NCI-H1092 treated with DMSO at 0.1 percent for 48 hours (cell line): ENCODE measurements around the gene PHLDA1.

ENCODE experiments used
- DNase-seq: peaks from one replicate; lab custom pipeline; 2025; lab: John Stamatoyannopoulos, UW

Gene PHLDA1

DNA sequence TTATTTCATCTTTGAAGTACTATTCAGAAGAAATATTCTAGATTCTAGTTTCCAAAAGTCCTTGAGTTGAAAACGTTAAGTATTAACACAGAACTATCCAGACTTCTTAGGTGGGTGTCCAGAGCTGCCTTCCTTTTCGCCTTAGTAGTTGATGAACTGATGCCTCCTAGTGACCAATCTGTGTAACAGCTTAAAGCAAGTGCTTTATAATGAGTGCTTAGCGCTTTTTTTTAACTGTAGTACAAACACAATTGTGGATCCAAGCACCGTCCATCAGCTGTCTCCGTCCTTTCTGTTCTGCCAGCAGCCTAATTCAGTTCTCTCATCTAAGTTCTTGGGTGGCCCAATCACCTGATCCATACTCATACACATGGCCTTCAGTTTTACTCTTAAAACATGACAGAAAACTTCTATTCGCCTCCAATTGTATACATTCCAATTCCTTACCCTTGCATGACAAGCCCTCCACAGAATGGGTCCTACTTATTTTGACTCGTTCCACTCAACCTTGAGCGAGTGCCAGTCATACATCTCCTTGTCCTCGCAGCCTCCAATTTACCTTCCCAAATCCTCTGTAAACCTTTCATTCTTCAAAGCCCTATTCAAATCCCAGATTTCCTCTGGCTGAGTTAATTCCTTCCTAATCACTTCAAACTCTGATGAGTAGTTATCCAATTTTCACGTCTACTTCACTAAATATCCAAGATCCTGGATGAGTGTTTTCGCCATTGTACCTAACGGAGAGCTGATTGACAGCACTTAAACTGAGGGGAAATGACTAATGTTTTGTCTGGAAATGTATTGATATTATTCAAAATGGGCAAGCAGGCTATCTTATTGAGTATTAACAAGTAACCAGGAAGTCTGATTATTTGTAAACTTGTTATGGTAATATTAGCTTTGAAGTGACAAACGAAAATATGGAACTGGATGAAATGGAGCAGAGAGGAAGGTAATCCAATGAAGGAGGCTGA is 5.8 kb upstream of the PHLDA1 start:
- DNase-seq: peak; percentile 74

DNA sequence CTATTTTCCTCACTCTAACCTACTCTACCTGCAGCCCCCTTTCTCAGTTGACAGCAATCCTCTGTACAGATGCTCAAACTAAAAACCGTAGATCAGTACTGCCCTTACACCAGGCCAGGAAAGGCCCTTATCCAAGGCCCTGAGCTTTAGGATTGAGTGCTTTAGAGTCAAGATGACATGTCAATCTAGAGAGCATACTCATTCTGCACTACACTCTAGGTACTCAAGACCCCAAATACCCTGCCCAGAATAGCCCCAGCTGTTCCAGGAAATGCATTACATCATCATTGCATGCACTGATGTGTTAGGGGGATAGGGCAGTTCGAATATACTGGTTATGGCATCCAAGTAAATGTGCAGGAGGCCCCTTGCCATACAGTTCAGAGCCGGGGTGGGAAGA is 3.5 kb upstream of the PHLDA1 start:
- DNase-seq: no peak

GRCh38 chr12:76033081-76034011 is 1.8 kb upstream of the PHLDA1 start:
- no peak for DNase-seq

DNA sequence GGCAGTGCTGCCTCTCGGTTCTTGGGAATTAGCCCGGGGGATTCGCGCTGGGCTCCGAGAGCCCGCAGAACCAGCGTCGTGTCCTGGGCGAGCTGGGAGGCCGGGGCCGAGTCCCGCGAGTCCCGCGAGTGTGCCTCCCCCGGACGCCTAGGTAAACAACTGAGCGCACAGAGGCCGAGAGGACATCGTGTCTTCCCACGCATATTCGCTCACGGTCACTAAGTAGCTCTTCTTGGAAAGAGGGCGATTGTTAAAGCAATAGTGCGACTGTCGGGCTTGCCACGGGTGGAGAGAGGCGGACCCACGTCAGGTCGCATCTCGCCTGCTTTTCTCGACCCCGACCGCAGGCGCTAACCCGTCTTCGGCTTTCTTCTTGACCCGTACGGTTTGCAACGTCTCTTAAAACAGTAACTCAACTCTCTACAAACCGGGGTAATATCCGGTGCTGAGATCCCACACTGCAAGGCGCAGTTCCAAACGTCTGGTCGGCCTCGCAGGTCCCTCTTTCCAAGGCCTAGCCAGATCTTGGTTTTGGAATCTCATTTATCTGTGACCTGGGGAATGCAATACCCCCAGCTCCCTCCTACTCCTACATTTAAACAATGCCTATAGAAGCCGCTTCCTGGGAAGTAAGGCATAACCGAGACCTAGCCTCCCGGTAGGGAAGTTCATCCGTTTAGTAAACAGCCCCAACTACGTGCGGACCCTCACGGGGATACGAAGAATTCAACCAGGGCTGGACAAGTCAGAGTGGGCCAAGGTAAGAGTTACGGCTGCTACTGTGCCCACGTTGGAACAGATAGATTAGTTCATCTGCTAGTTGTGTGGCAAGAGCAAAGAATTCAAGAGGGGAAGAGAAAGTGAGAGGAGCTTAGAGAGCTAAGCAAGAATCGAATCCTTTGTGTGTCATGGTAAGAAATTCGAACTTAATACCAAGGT is 736 bp upstream of the PHLDA1 start:
- no peak for DNase-seq

- DNase-seq: peak; percentile 55
Observed at GRCh38 chr12:76031081-76031413, 529 bp downstream of the PHLDA1 start.

DNA sequence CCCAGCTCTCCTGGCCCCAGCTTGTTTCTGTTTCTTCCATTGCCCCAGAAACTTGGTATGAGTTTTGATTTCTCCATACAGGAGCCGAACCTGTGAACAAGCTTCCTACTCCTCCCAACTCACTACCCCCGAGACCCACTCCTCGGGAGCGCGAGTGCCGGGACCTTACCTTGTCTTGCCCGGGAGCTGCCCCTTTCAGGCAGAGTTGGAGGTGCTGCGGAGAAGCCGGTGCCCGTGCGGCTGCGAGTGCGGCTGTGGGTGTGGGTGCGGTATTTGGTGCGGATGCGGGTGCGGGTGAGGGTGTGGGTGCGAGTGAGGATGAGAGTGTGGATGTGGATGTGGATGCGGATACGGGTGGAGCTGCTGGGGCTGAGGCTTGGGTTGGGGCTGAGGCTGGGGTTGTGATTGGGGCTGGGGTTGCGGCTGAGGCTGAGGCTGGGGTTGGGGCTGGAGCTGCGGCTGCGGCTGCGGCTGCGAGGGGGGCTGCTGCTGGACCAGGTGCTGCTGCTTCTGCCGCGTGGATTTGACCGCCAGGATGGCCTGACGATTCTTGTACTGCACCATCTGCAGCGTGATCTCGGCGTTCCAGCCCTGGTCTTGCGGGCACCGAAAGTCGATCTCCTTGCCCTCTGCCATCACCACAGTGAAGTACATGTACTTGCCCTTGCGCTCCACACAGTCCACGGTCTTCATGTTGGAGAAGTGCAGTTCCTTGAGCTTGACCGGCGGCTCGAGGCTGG is 1.1 kb downstream of the PHLDA1 start:
- peak; percentile 55 for DNase-seq

DNA sequence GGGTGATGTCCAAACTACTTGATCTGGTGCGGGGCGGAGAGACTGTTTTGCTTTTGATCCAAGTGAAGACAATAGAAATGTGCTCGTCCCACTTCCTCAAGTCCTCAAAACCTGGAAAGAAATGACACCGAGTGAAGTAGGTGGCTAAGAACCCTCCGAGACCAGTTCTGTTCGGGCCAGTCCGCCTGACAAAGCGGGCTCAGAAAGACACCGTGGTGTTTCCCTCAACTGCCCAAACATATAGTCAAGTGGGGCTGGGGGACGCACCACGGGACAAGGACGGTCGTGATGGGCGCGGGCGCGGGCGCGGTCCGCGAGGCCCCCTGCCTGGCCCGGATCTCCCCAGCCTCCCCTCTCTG is 1.6 kb downstream of the PHLDA1 start:
- no peak for DNase-seq

DNA sequence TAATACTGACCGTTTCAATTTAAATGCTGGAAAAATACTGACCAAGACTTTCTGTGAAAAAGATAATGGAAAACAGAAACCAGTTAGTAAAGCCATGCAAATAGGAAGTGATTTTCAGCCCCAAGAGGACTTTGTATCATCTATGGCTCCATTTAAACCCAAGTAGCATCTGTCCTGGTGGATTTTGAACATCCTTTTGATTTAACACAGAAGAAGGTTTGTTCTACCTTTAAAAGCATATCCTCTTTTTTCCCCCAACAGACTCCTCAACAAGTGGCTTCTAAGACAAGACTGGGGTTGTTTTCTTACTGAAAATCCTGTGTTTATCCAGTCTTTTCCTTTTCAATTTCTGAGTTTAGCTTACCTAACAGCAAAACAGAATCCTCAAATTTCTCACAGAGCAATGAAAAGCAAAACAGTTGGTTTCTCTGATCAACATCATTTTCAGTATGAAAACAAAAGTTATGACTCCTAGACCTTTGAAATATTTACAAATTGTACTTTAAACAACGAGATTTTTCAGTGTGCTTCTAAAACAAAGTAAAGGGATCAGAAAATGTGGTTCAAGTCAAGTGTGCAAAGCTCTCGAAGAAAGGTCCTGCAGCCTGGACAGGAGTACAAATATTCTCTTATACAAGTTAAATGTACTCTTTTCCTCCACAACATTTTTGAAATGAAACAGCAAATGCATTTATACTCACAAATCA is 2.9 kb downstream of the PHLDA1 start:
- no peak for DNase-seq

- no peak for DNase-seq
Observed at GRCh38 chr12:76026643-76027063, 4.9 kb downstream of the PHLDA1 start.

GRCh38 chr12:76025601-76026575 is 5.7 kb downstream of the PHLDA1 start:
- DNase-seq: no peak

GRCh38 chr12:76024942-76025600 is 6.5 kb downstream of the PHLDA1 start:
- DNase-seq: no peak

DNA sequence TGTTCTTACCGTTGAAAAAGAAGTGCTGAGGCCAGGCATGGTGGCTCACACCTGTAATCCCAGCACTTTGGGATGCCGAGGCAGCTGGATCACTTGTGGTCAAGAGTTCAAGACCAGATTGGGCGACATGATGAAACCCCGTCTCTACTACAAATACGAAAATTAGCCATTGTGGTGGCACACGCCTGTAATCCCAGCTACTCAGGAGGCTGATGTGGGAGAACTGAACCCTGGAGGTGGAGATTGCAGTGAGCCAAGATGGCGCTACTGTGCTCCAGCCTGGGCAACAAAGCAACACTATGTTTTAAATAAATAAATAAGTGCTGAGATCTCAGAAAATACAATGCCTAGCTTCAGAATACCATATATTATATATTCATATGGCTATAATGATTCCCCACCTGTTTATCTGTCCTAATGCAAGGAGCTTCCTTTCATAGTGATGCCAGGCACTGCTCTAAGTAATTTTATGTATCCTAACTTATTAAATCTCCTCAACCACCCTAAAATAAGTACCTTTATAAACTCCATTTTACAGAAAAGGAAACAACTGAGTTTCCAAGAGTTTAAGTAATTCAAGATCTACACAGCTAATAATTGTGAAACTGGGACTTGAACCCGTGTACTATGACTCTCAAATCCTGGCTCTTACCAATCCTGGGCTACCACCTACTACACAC is 7.3 kb downstream of the PHLDA1 start:
- no peak for DNase-seq

GRCh38 chr12:76023069-76023690 is 8.4 kb downstream of the PHLDA1 start:
- DNase-seq: no peak

GRCh38 chr12:76022506-76022905 is 9.1 kb downstream of the PHLDA1 start:
- DNase-seq: no peak

GRCh38 chr12:76020731-76021672 is 10.6 kb downstream of the PHLDA1 start:
- no peak for DNase-seq

GRCh38 chr12:76020281-76020680 is 11.3 kb downstream of the PHLDA1 start:
- no peak for DNase-seq
